K562 (cell line): ENCODE results near the gene LRRC14B. TPM values are rescaled to one million over a fixed set of nuclear protein-coding genes. Genes with fewer than 3 reads are reported as not detected.
"Not testable (repeated sequence)": the region's sequence is repeated elsewhere in the genome, so short reads cannot be mapped to it uniquely, and the experiment has no call there.

Experiments used
- ATAC-seq: fragments of 200-7000 bp; cut with Tn5 transposase; 3 replicates; pipeline ENCODE4 v1.9.1; 2020; ENCODE audit warnings: moderate library complexity
- BruUV-seq: library from RNA; stranded (reverse); fragments of 400-500 nt; replicated peaks from 2 replicates; lab custom pipeline; 2021; lab: Mats Ljungman, UMichigan
- CTCF ChIA-PET: fragments of 300-600 bp; formaldehyde crosslinking; extraction: SDS; loops from one replicate; lab custom pipeline; 2021; ENCODE audit warnings: low intra/inter-chr PET ratio; lab: Yijun Ruan, JAX
- POLR2A ChIA-PET: fragments of 300-600, 350-650 bp; sonication (Branson Sonifier 250); formaldehyde crosslinking; extraction: SDS; loops from one replicate; lab custom pipeline; 2021; ENCODE audit warnings: antibody characterized with exemption, inconsistent platforms; lab: Yijun Ruan, JAX
- DNase-seq, 4 experiments: peaks; one replicate each; pipeline versions ENCODE4 v3.0.0 to v3.0.0-alpha.2; 2011 to 2018; ENCODE audit warnings: low spot score in 3 of 4, mixed read lengths in 3 of 4; ENCODE audit errors: extremely low read depth in 1 of 4
- FAIRE-seq: peaks from 2 replicates; lab custom pipeline; 2011; peaks lifted over from hg19 to GRCh38; lab: Jason Lieb, UNC
- H2AFZ ChIP-seq: 2 replicates; pipeline ENCODE4 v1.6.0; 2011; ENCODE audit warnings: low read depth, low read length, control low read depth, inconsistent platforms
- H3K27ac ChIP-seq: fragments of 200-600 bp; 3 replicates; pipeline ENCODE4 v1.8.0; 2011; ENCODE audit warnings: low read depth, mild to moderate bottlenecking, control low read depth, inconsistent platforms, low read length, moderate library complexity, mixed read lengths; ENCODE audit errors: extremely low read depth
- H3K27me3 ChIP-seq, 2 experiments: fragments of 300-600 bp in 1 of 2; 2 replicates in 1 of 2; 3 replicates in 1 of 2; pipeline versions ENCODE4 v1.6.0 to v1.8.0; 2011; ENCODE audit warnings: inconsistent platforms in 2 of 2, low read length in 2 of 2, mild to moderate bottlenecking in 1 of 2, mixed read lengths in 1 of 2, moderate library complexity in 1 of 2; ENCODE audit not compliant: control insufficient read depth in 2 of 2, insufficient read depth in 2 of 2
- H3K36me3 ChIP-seq: fragments of 300-600 bp; 3 replicates; pipeline ENCODE4 v1.8.0; 2011; ENCODE audit warnings: mild to moderate bottlenecking, low read length, inconsistent platforms; ENCODE audit not compliant: control insufficient read depth, insufficient read depth
- H3K4me1 ChIP-seq, 2 experiments: fragments of 200-600 bp in 1 of 2; replicated peaks in 1 of 2; 2 replicates in 1 of 2; 3 replicates in 1 of 2; pipeline versions ENCODE4 v1.5.1 to v1.8.0; 2011; ENCODE audit warnings: inconsistent platforms in 2 of 2, low read length in 2 of 2, mild to moderate bottlenecking in 1 of 2, mixed read lengths in 1 of 2, moderate library complexity in 1 of 2; ENCODE audit not compliant: control insufficient read depth in 2 of 2, insufficient read depth in 2 of 2
- H3K4me2 ChIP-seq: 2 replicates; pipeline ENCODE4 v1.6.1; 2011; ENCODE audit warnings: low read length, control low read depth, inconsistent platforms, mixed read lengths; ENCODE audit not compliant: insufficient read depth
- H3K4me3 ChIP-seq: fragments of 200-600 bp; sonication (generic), shearing (Covaris generic); 2 replicates; pipeline ENCODE4 v1.5.1; 2016; ENCODE audit warnings: control low read depth, inconsistent platforms
- H3K79me2 ChIP-seq: fragments of 200-600 bp; 3 replicates; pipeline ENCODE4 v1.8.0; 2011; ENCODE audit warnings: low read length, inconsistent platforms; ENCODE audit not compliant: control insufficient read depth, insufficient read depth
- H3K9ac ChIP-seq, 2 experiments: 2 replicates each; pipeline versions ENCODE4 v1.6.0 to v1.6.1; 2011; ENCODE audit warnings: low read depth in 2 of 2, low read length in 2 of 2, control low read depth in 1 of 2, inconsistent platforms in 1 of 2, mild to moderate bottlenecking in 1 of 2, mixed read lengths in 1 of 2; ENCODE audit not compliant: insufficient read depth in 1 of 2
- H3K9me1 ChIP-seq: one replicate; pipeline ENCODE4 v1.6.0; 2011; ENCODE audit warnings: inconsistent platforms, mild to moderate bottlenecking, low read length, moderate library complexity; ENCODE audit not compliant: control insufficient read depth, insufficient read depth
- H3K9me3 ChIP-seq: replicated peaks from 2 replicates; pipeline ENCODE4 v1.5.1; 2011; ENCODE audit warnings: low read depth, low read length, inconsistent platforms; ENCODE audit not compliant: control insufficient read depth, insufficient read depth
- H4K20me1 ChIP-seq: replicated peaks from 2 replicates; pipeline ENCODE4 v1.6.1; 2011; ENCODE audit warnings: low read length, inconsistent platforms, mixed read lengths; ENCODE audit not compliant: control insufficient read depth, insufficient read depth
- ARID2 ChIP-seq: fragments of 450-650 bp; IDR thresholded peaks from 2 replicates; pipeline ENCODE4 v1.6.1; 2017; ENCODE audit warnings: antibody characterized with exemption, mild to moderate bottlenecking
- CHCHD3 ChIP-seq: fragments of 250-450 bp; sonication (Bioruptor Pico); IDR thresholded peaks from 2 replicates; pipeline ENCODE4 v2.1.2; 2022; ENCODE audit warnings: mild to moderate bottlenecking
- CSDE1 ChIP-seq, 2 experiments: fragments of 450-650 bp; IDR thresholded peaks; 2 replicates each; pipeline ENCODE4 v1.6.1; 2016; ENCODE audit warnings: mild to moderate bottlenecking in 1 of 2
- DPF2 ChIP-seq: fragments of 450-650 bp; IDR thresholded peaks from 2 replicates; pipeline ENCODE4 v1.6.1; 2016
- HMBOX1 ChIP-seq: sonication (generic); IDR thresholded peaks from 2 replicates; pipeline ENCODE4 v1.6.1; 2016
- POLR2AphosphoS5 ChIP-seq: IDR thresholded peaks from 2 replicates; pipeline ENCODE4 v1.6.1; 2011; ENCODE audit warnings: mild to moderate bottlenecking, low read depth, low read length, moderate library complexity; ENCODE audit not compliant: control insufficient read depth, insufficient read depth
- WGBS: fragments of 100-300 bp; shearing (Covaris generic); methylation state at CpG from one replicate; pipeline ENCODE4 v1.1.6; 2016; ENCODE audit warnings: low coverage, mixed read lengths; ENCODE audit not compliant: insufficient coverage; ENCODE audit errors: missing lambda C conversion rate; 5-methylcytosine and 5-hydroxymethylcytosine counted together
- in situ Hi-C: fragments of 300-500 bp; cut with MboI; formaldehyde crosslinking; loops from 4 replicates; pipeline ENCODE4 v1.15.0; 2018; ENCODE audit warnings: inconsistent platforms, mixed read lengths
- intact Hi-C: fragments of 100-400 bp; cut with micrococcal nuclease; formaldehyde crosslinking; loops from 2 replicates; pipeline ENCODE4 v1.14.2; 2022
- polyA plus RNA-seq, 8 experiments: library from polyadenylated mRNA; depleted of rRNA in 4 of 8; stranded (reverse) in 5 of 8; unstranded in 3 of 8; fragments of >200 nt; fragmentation: Nextera tagmentation in 2 of 8; fragmentation: Illumina TruSeq in 1 of 8; extraction: Ambion mirVana in 2 of 8; extraction: Trizol in 1 of 8; gene quantifications; 2 replicates each; pipeline versions ENCODE4 v1.2.1 to v1.2.3, GENCODE V29; 2011 to 2014; ENCODE audit warnings: inconsistent platforms in 1 of 8, missing spikeins in 1 of 8
- total RNA-seq, 7 experiments: library from RNA; depleted of rRNA in 6 of 7; stranded (reverse); fragments of >200 nt in 6 of 7; fragmentation: Illumina TruSeq in 2 of 7; extraction: Trizol in 2 of 7; gene quantifications; 2 replicates each; pipeline versions ENCODE4 v1.2.1 to v1.2.3, GENCODE V29; 2011 to 2021; ENCODE audit warnings: low replicate concordance in 1 of 7

LRRC14B gene
- total and polyA plus RNA-seq, 9 of the 15 experiments (the other 6 are each of a cell fraction or from before 2014, with no cell fraction given), result not detected

GRCh38 chr5:223791-224190 lies 32.5 kb downstream of the LRRC14B start:
- Histone ChIP-seq H2AFZ (no peak overlapping the region), H3K27ac (no peak overlapping the region), H4K20me1 (peaks cover 26% of the 10 kb centered on the region), H3K4me2 (no peak overlapping the region), H3K36me3 (peaks cover 72% of the 10 kb centered on the region; the same call in 2 of the 3 replicates), H3K9me1 (no peaks in the 10 kb centered on the region), H3K4me3 (no peak overlapping the region), H3K4me1 (peaks cover 3 to 11% of the 10 kb centered on the region in 2 experiments; a peak in 4 of 5 replicates), H3K27me3 (no peaks in the 10 kb centered on the region), H3K9ac (no peak overlapping the region), H3K79me2 (peaks cover 53% of the 10 kb centered on the region), H3K9me3 (no peaks in the 10 kb centered on the region)
- no TSS peak for BruUV-seq
- CTCF ChIA-PET, result no interaction called here
- no peak for DNase-seq
- in situ Hi-C loops, result no loop called here
- no peak for FAIRE-seq
- POLR2A ChIA-PET, result interaction anchor here (1.4 kb wide), 1 partner anchor 8 kb away, joined by 7 read pairs; no protein-coding TSS in a partner anchor
- ATAC-seq, result no peak
- 88% methylated on average over 6 of the region's 6 CpGs for WGBS
- intact Hi-C loops, result no loop called here
- no peak for TF ChIP-seq HMBOX1
- TF ChIP-seq CHCHD3, result no peak
- TF ChIP-seq ARID2, result no peak
- no peak for TF ChIP-seq DPF2

GRCh38 chr5:225334-225733 lies 34.0 kb downstream of the LRRC14B start:
- Histone ChIP-seq H3K9ac (peak overlapping the region in 1 of 2 experiments; percentile 42; a peak in 1 of 4 replicates), H3K79me2 (peaks cover 37% of the 10 kb centered on the region), H4K20me1 (peaks cover 10% of the 10 kb centered on the region), H3K9me3 (no peaks in the 10 kb centered on the region), H3K4me2 (no peak overlapping the region), H3K27ac (no peak overlapping the region), H3K36me3 (peaks cover 86% of the 10 kb centered on the region), H2AFZ (no peak overlapping the region), H3K27me3 (no peaks in the 10 kb centered on the region), H3K4me1 (peaks cover 0 to 7% of the 10 kb centered on the region in 2 experiments; a peak in 2 of 5 replicates), H3K4me3 (no peak overlapping the region), H3K9me1 (no peaks in the 10 kb centered on the region)
- in situ Hi-C loops, result no loop called here
- intact Hi-C loops, result no loop called here
- TF ChIP-seq POLR2AphosphoS5, result 0 out of 2 replicates have a peak, but pooled peaks have one; percentile 19
- no peak for TF ChIP-seq CSDE1 (IDR thresholded peaks at IDR 0.05)
- BruUV-seq, result no TSS peak
- WGBS, result 96% methylated on average over 14 of the region's 14 CpGs
- DNase-seq, result no peak
- ChIA-PET CTCF (no interaction called here), POLR2A (no interaction called here)
- no peak for FAIRE-seq
- no peak for ATAC-seq

- Histone ChIP-seq H3K36me3 (peaks cover 93% of the 10 kb centered on the region), H3K79me2 (peaks cover 17% of the 10 kb centered on the region)
- ATAC-seq, H3K9me1 ChIP-seq, H3K27me3 ChIP-seq, in situ Hi-C loops, H3K27ac ChIP-seq, intact Hi-C loops, FAIRE-seq, H3K9ac ChIP-seq, H3K4me2 ChIP-seq, DNase-seq, CTCF ChIA-PET, H2AFZ ChIP-seq, H3K4me1 ChIP-seq, H4K20me1 ChIP-seq, BruUV-seq, H3K4me3 ChIP-seq, H3K9me3 ChIP-seq: not testable (repeated sequence)
- POLR2A ChIA-PET, result interaction anchor here (0.8 to 1.5 kb wide), 3 partner anchors 9 to 59 kb away, joined by 3 to 7 read pairs (median 3); partner anchors contain the start of genes CCDC127 and SDHA
- 93% methylated on average over 7 of the region's 17 CpGs for WGBS
These were observed 36.1 kb downstream of the LRRC14B start for GRCh38 chr5:227375-227774.
